VCaP (cell line): ENCODE data around the gene MAZ.

Experiments used
- H3K27ac ChIP-seq: fragments of 450-650 bp; 2 replicates; pipeline ENCODE4 v1.5.1; 2017
- TF ChIP-seq, protein P1 (sequence below): fragments of 450-650 bp; conservative IDR thresholded peaks from 2 replicates; pipeline ENCODE4 v1.5.1; 2017; ENCODE audit warnings: mild to moderate bottlenecking, moderate library complexity

Gene MAZ

DNA sequence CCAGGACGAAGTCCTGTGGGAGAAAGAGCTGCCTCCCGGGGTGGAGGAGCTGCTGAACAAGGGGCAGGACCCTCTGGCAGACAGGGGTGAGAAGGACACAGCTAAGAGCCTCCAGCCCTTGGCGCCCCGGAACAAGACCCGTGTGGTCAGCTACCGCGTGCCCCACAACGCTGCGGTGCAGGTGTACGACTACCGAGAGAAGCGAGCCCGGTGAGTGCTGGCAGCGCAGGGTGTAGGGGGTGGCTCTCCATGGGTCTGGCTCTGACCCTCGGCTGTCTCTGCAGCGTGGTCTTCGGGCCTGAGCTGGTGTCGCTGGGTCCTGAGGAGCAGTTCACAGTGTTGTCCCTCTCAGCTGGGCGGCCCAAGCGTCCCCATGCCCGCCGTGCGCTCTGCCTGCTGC, 35.3 kb downstream of the MAZ start:
- H3K27ac ChIP-seq = no peak overlapping the region
- TF ChIP-seq, protein P1, sequence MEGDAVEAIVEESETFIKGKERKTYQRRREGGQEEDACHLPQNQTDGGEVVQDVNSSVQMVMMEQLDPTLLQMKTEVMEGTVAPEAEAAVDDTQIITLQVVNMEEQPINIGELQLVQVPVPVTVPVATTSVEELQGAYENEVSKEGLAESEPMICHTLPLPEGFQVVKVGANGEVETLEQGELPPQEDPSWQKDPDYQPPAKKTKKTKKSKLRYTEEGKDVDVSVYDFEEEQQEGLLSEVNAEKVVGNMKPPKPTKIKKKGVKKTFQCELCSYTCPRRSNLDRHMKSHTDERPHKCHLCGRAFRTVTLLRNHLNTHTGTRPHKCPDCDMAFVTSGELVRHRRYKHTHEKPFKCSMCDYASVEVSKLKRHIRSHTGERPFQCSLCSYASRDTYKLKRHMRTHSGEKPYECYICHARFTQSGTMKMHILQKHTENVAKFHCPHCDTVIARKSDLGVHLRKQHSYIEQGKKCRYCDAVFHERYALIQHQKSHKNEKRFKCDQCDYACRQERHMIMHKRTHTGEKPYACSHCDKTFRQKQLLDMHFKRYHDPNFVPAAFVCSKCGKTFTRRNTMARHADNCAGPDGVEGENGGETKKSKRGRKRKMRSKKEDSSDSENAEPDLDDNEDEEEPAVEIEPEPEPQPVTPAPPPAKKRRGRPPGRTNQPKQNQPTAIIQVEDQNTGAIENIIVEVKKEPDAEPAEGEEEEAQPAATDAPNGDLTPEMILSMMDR = no peak

DNA sequence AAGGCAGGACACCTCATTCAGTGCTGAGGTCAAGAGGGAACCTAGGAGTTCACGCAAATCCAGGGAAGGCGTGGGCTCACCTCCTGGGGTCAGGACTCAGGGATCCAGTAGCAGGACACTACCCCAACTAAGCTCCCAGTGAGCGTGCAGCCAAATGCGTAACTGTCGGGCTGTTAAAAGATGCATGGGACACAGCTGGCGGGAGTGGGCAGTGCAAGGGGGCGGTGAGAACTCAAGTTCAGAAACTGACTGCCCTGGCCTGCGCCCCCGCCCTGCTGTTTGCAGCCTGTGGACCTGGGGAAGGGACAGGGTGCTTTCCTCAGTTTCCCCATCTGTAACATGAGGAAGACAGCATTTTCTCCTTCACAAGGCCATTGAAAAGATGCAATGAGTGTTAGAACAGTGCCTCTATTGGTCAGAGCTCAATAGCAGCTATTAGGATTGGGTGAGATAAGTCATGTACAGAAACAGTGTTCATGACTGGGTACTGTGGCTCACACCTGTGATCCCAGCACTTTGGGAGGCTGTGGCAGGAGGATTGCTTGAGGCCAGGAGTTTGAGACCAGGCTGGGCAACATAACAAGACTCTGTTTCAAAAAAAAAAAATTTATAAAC, 36.5 kb downstream of the MAZ start:
- TF ChIP-seq, protein P1 = no peak
- no peak overlapping the region for H3K27ac ChIP-seq

DNA sequence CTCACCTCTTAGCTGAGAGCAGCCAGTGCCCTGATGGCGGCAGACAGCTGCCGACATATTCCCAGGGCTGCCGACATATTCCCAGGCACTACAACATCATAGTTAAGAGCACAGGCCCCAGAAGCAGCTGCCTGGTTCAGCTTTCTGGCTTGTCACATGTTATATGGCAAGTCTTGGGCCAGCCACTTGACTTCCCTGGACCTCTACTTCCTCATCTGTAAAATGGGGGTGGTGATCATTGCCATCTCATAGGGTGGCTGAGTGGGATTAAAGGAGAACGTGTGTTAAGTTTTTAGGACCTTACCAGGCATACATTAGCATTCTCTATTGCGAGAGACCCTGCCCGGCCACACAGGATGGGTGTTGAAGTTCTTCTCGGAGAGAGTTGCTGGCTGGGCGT, 37.6 kb downstream of the MAZ start:
- no peak overlapping the region for H3K27ac ChIP-seq
- TF ChIP-seq, protein P1 = no peak

DNA sequence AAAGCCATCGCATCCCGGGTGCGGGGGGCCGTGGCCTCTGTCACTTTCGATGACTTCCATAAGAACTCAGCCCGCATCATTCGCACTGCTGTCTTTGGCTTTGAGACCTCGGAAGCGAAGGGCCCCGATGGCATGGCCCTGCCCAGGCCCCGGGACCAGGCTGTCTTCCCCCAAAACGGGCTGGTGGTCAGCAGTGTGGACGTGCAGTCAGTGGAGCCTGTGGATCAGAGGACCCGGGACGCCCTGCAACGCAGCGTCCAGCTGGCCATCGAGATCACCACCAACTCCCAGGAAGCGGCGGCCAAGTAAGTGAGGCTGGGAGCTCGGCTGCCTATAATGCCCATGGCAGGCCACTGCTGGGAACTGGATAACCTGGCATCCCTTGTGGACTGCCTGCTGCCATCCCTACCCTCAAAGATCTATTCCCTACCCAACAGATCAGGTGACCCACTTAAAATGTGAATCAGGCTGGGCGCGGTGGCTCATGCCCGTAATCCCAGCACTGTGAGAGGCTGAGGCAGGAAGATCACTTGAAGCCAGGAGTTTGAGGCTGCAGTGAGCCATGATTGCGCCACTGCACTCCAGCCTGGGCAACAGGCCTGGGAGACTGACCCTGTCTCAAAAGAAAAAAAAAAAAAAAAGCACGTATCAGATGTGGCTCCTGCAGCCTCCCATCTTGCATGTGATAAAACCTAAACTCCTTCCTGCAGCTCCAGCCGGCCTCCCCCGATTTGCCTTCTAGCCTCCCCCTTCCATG, 38.4 kb downstream of the MAZ start:
- H3K27ac ChIP-seq = no peak overlapping the region
- TF ChIP-seq, protein P1 = no peak

DNA sequence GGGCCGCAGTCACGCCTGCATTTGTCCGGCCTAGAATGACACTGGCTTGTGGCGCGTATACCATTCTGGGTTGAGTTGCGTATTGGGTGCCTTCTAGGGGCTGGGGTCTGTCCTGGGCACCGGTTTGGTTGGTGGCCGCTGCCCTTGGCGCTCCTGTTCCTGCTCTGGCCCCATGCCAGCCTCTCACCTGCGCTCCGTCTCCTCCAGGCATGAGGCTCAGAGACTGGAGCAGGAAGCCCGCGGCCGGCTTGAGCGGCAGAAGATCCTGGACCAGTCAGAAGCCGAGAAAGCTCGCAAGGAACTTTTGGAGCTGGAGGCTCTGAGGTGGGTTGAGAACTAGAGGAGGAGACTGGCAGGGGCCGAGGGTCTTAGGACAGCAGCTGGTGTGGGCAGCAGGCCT, 39.3 kb downstream of the MAZ start:
- TF ChIP-seq, protein P1 = no peak

DNA sequence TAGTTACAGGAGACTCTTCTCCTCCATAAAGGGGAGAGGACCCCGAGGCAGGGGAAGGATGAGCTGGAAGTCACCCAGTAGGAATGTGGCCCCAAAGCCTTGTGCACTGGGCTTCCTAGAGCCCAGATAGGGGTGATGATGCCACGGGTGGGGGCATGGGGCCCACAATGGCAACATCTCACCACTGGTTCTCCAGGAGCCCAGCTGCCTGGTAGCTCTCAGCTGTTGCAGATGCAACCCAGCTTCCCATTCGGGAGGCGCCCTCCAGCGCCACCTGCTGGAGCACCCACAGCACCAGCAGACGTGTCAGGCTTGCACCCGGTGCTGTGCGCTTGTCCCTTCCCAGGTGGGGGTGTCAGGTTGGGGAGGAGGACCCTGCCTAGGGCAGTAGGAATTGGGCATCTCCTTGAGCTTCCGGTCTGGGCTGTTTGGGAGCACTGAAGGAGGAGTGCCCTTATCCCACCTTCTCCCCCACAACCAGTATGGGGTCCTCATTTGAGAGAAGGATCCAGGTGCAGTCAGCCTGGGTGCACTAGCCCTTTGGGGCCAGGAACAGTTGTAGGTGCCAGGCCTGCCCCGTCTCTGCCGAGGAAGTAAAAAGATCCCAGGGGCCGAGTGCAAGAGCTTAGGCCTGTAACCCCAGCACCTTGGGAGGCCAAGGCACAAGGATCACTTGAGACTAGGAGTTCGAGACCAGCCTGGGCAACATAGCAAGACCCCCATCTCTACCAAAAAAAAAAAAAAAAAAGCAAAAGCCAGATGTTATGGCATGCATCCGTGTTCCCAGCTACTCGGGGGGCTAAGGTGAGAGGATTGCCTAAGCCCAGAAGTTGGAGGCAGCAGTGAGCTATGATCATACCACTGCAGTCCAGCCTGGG, 42.3 kb downstream of the MAZ start:
- H3K27ac ChIP-seq = no peak overlapping the region
- TF ChIP-seq, protein P1 = peak; percentile 51

More for the DNA sequence above, 39.3 kb downstream of the MAZ start:
- H3K27ac ChIP-seq = no peak overlapping the region

DNA sequence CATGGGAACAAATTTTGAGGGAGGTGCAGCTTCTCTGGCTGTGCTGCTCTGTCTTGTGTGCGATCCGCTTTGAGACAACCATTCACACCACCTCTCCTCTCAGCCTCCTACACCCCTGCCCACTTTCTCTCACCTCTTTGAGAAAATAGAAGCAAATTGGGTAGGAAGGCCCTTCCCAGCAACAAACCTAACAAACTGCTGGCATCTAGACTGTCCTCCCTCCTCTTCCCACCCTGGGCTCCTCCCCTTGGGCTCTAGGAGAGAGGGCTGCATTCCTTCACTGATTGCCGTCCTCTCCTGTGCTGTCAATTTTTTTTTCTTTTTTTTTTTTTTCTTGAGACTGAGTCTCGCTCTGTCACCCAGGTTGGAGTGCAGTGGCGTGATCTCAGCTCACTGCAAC, 43.2 kb downstream of the MAZ start:
- TF ChIP-seq, protein P1 = no peak
- H3K27ac ChIP-seq = no peak overlapping the region
